ENCODE results near the gene CAMK2A.

DNA sequence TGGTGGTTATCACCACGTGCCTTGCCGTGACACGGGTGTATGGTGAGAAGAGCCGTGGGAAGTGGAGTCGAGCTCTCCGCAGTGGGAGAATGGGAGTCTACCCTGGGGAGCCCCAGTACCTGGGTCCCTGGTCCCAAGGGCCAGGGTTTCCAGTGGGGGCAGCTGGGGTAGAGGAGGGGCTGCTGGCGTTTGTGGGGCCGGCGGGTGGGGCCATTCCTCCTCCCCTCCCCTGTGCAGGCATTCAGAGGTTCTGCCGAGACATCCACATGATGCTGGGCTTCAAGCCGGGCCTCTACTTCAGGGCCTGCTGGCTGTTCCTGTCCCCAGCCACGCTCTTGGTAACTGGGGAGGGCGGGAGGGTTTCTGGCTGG lies 85.0 kb downstream of the CAMK2A start:
- TF ChIP-seq, protein P1, sequence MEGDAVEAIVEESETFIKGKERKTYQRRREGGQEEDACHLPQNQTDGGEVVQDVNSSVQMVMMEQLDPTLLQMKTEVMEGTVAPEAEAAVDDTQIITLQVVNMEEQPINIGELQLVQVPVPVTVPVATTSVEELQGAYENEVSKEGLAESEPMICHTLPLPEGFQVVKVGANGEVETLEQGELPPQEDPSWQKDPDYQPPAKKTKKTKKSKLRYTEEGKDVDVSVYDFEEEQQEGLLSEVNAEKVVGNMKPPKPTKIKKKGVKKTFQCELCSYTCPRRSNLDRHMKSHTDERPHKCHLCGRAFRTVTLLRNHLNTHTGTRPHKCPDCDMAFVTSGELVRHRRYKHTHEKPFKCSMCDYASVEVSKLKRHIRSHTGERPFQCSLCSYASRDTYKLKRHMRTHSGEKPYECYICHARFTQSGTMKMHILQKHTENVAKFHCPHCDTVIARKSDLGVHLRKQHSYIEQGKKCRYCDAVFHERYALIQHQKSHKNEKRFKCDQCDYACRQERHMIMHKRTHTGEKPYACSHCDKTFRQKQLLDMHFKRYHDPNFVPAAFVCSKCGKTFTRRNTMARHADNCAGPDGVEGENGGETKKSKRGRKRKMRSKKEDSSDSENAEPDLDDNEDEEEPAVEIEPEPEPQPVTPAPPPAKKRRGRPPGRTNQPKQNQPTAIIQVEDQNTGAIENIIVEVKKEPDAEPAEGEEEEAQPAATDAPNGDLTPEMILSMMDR (conservative IDR thresholded peaks at IDR 0.05) = no peak
- TF ChIP-seq EZH2 (IDR thresholded peaks at IDR 0.05; ENCODE audit: low read depth) = no peak
